ENCODE measurements around the gene NFIL3. TPM values are rescaled to one million over a fixed set of nuclear protein-coding genes. Genes with fewer than 3 reads are reported as not detected.
"Not testable (repeated sequence)": the region's sequence is repeated elsewhere in the genome, so short reads cannot be mapped to it uniquely, and the experiment has no call there.

NFIL3 gene
- total RNA-seq, 1 experiment from 2014 or later, result 9.3 TPM

- Histone ChIP-seq H3K4me1 (replicated peaks; ENCODE audit: insufficient read depth) (no peaks in the 10 kb centered on the region), H3K79me2 (ENCODE audit: low read depth) (no peaks in the 10 kb centered on the region), H3K27ac (no peak overlapping the region), H2AFZ (no peak overlapping the region), H3K36me3 (ENCODE audit: low read depth) (no peaks in the 10 kb centered on the region), H4K20me1 (ENCODE audit: insufficient read depth) (no peaks in the 10 kb centered on the region), H3K9me3 (ENCODE audit: insufficient read depth, low read depth) (no peaks in the 10 kb centered on the region), H3K9me2 (ENCODE audit: insufficient read depth) (no peaks in the 10 kb centered on the region), H3K4me3 (no peak overlapping the region), H3K27me3 (ENCODE audit: insufficient read depth, low read depth) (no peaks in the 10 kb centered on the region), H3F3A (ENCODE audit: insufficient read depth, low read depth) (no peaks in the 10 kb centered on the region), H3K4me2 (no peak overlapping the region)
- TF ChIP-seq, protein P1, sequence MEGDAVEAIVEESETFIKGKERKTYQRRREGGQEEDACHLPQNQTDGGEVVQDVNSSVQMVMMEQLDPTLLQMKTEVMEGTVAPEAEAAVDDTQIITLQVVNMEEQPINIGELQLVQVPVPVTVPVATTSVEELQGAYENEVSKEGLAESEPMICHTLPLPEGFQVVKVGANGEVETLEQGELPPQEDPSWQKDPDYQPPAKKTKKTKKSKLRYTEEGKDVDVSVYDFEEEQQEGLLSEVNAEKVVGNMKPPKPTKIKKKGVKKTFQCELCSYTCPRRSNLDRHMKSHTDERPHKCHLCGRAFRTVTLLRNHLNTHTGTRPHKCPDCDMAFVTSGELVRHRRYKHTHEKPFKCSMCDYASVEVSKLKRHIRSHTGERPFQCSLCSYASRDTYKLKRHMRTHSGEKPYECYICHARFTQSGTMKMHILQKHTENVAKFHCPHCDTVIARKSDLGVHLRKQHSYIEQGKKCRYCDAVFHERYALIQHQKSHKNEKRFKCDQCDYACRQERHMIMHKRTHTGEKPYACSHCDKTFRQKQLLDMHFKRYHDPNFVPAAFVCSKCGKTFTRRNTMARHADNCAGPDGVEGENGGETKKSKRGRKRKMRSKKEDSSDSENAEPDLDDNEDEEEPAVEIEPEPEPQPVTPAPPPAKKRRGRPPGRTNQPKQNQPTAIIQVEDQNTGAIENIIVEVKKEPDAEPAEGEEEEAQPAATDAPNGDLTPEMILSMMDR (conservative IDR thresholded peaks at IDR 0.05), result no peak
- no peak for TF ChIP-seq EZH2 (IDR thresholded peaks at IDR 0.05; ENCODE audit: low read depth)
- DNase-seq, result no peak
- CTCF ChIA-PET, result no interaction called here
- intact Hi-C loops (cut with micrococcal nuclease; ENCODE audit: unreplicated experiment), result no loop called here
- POLR2A ChIA-PET (ENCODE audit: unreplicated experiment), result no interaction called here
- no TSS peak for BruUV-seq (replicated peaks)
These were observed 47.4 kb downstream of the NFIL3 start for GRCh38 chr9:91376239-91376638.

- POLR2A ChIA-PET (ENCODE audit: unreplicated experiment), result no interaction called here
- H3F3A ChIP-seq (ENCODE audit: insufficient read depth, low read depth), result no peaks in the 10 kb centered on the region
These were observed 48.7 kb downstream of the NFIL3 start for GRCh38 chr9:91374939-91375338.

GRCh38 chr9:91371894-91372293 is 51.7 kb downstream of the NFIL3 start:
- ChIA-PET POLR2A (ENCODE audit: unreplicated experiment) (no interaction called here), CTCF (interaction anchor here (0.6 kb wide), 1 partner anchor 201 kb away, joined by 12 read pairs; no protein-coding TSS in a partner anchor)
- Histone ChIP-seq H2AFZ (no peak overlapping the region), H3K9me2 (ENCODE audit: insufficient read depth) (no peaks in the 10 kb centered on the region), H3K79me2 (ENCODE audit: low read depth) (no peaks in the 10 kb centered on the region), H3K9me3 (ENCODE audit: insufficient read depth, low read depth) (no peaks in the 10 kb centered on the region), H3K4me3 (no peak overlapping the region), H3K36me3 (ENCODE audit: low read depth) (no peaks in the 10 kb centered on the region), H3K4me1 (replicated peaks; ENCODE audit: insufficient read depth) (no peaks in the 10 kb centered on the region), H3K4me2 (no peak overlapping the region), H3K27me3 (ENCODE audit: insufficient read depth, low read depth) (no peaks in the 10 kb centered on the region), H3K27ac (no peak overlapping the region), H4K20me1 (ENCODE audit: insufficient read depth) (no peaks in the 10 kb centered on the region), H3F3A (ENCODE audit: insufficient read depth, low read depth) (no peaks in the 10 kb centered on the region)
- BruUV-seq (replicated peaks), result no TSS peak
- DNase-seq, result no peak
- TF ChIP-seq, protein P1 (conservative IDR thresholded peaks at IDR 0.05), result no peak
- no peak for TF ChIP-seq EZH2 (IDR thresholded peaks at IDR 0.05; ENCODE audit: low read depth)
- intact Hi-C loops (cut with micrococcal nuclease; ENCODE audit: unreplicated experiment), result no loop called here

More at GRCh38 chr9:91374939-91375338, 48.7 kb downstream of the NFIL3 start:
- BruUV-seq (replicated peaks), result no TSS peak
- no peaks in the 10 kb centered on the region for H3K4me1 ChIP-seq (replicated peaks; ENCODE audit: insufficient read depth)
- TF ChIP-seq, protein P1 (conservative IDR thresholded peaks at IDR 0.05), result no peak
- no peak for TF ChIP-seq EZH2 (IDR thresholded peaks at IDR 0.05; ENCODE audit: low read depth)
- H3K9me3 ChIP-seq (ENCODE audit: insufficient read depth, low read depth), result no peaks in the 10 kb centered on the region
- H3K27ac ChIP-seq, result no peak overlapping the region
- intact Hi-C loops (cut with micrococcal nuclease; ENCODE audit: unreplicated experiment), result no loop called here
- H3K4me2 ChIP-seq, result no peak overlapping the region
- CTCF ChIA-PET, result no interaction called here
- no peaks in the 10 kb centered on the region for H3K9me2 ChIP-seq (ENCODE audit: insufficient read depth)
- no peaks in the 10 kb centered on the region for H3K79me2 ChIP-seq (ENCODE audit: low read depth)
- H3K27me3 ChIP-seq (ENCODE audit: insufficient read depth, low read depth), result no peaks in the 10 kb centered on the region
- no peaks in the 10 kb centered on the region for H3K36me3 ChIP-seq (ENCODE audit: low read depth)
- H4K20me1 ChIP-seq (ENCODE audit: insufficient read depth), result no peaks in the 10 kb centered on the region
- H3K4me3 ChIP-seq, result no peak overlapping the region
- no peak overlapping the region for H2AFZ ChIP-seq
- DNase-seq, result no peak

DNA sequence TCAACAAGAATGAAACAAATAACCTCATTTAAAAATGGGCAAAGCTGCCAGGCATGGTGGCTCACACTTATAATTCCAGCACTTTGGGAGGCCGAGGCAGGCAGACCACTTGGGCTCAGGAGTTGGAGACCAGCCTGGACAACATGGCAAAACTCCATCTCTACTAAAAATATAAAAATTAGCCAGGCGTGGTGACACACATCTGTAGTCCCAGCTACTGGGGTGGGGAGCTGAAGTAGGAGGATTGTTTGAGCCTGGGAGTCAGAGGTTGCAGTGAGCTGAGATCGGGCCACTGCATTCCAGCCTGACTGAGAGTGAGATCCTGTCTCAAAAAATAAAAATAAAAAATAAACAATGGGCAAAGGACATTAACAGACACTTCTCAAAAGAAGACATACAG is 53.6 kb downstream of the NFIL3 start:
- BruUV-seq (replicated peaks); H3K4me2 ChIP-seq; H3K4me3 ChIP-seq; H3K27ac ChIP-seq; H3K36me3 ChIP-seq (ENCODE audit: low read depth); CTCF ChIA-PET; H2AFZ ChIP-seq; POLR2A ChIA-PET (ENCODE audit: unreplicated experiment); H3K27me3 ChIP-seq (ENCODE audit: insufficient read depth, low read depth); H3F3A ChIP-seq (ENCODE audit: insufficient read depth, low read depth); H3K79me2 ChIP-seq (ENCODE audit: low read depth); H3K4me1 ChIP-seq (replicated peaks; ENCODE audit: insufficient read depth); H4K20me1 ChIP-seq (ENCODE audit: insufficient read depth); H3K9me2 ChIP-seq (ENCODE audit: insufficient read depth); DNase-seq; intact Hi-C loops (cut with micrococcal nuclease; ENCODE audit: unreplicated experiment); H3K9me3 ChIP-seq (ENCODE audit: insufficient read depth, low read depth): not testable (repeated sequence)

All from PC-9 (cell line).